SK-N-SH (cell line): ENCODE measurements around the gene PDLIM4.

ENCODE experiments used
- EP300 ChIP-seq, 2 experiments: IDR thresholded peaks; 2 replicates each; pipeline versions ENCODE4 v1.4.0 to v1.6.1; 2012; ENCODE audit warnings: borderline replicate concordance in 1 of 2, low read depth in 1 of 2, low read length in 1 of 2
- FOXM1 ChIP-seq: IDR thresholded peaks from 2 replicates; pipeline ENCODE4 v1.4.0; 2012; ENCODE audit warnings: low read depth, mild to moderate bottlenecking
- GATA2 ChIP-seq: sonication (generic); formaldehyde crosslinking; IDR thresholded peaks from 2 replicates; pipeline ENCODE4 v1.5.0; 2020; ENCODE audit warnings: mild to moderate bottlenecking, missing genetic modification reagents
- POLR2AphosphoS5 ChIP-seq: IDR thresholded peaks from 2 replicates; pipeline ENCODE4 v1.6.1; 2012; ENCODE audit warnings: low read depth, low read length
- RAD21 ChIP-seq: IDR thresholded peaks from 2 replicates; pipeline ENCODE4 v1.6.1; 2012; ENCODE audit warnings: mild to moderate bottlenecking, low read length
- TAF1 ChIP-seq: IDR thresholded peaks from 2 replicates; pipeline ENCODE4 v1.6.1; 2012; ENCODE audit warnings: low read depth, mild to moderate bottlenecking, low read length, moderate library complexity, borderline replicate concordance
- YY1 ChIP-seq: IDR thresholded peaks from 2 replicates; pipeline ENCODE4 v1.4.0; 2012; ENCODE audit warnings: low read depth, mild to moderate bottlenecking
- TF ChIP-seq, protein P1 (sequence below): fragments of 200-600 bp; sonication (generic); IDR thresholded peaks from 2 replicates; pipeline ENCODE4 v1.6.1; 2017; ENCODE audit warnings: antibody characterized with exemption, mild to moderate bottlenecking, moderate library complexity
- TF ChIP-seq, protein P2 (sequence below): fragments of 150-350 bp; IDR thresholded peaks from 2 replicates; pipeline ENCODE4 v1.6.1; 2017; ENCODE audit warnings: antibody characterized with exemption, low read length, low read depth, borderline replicate concordance

DNA sequence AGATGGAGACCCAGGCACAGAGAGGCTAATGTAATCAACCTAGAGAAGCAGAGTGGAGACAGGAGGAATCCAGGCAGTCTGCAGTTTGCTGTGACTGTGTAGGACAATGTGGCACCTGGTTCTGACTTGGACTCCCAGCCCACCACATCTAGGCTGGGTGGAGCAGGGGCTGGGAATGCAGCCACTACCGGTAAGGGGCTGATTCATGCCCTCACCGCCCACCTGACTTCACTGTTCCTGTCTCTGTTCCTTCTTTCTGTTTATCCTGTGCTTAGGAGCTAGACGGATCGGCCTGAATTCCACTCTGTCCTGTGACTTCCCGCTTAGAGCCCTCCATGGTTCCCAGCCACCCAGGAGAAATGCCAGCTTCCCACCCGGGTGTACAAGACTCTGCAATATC lies 2.6 kb downstream of the PDLIM4 start:
- TF ChIP-seq EP300 (IDR thresholded peaks at IDR 0.05; ENCODE audit: borderline replicate concordance in 1 of 2, low read depth in 1 of 2, low read length in 1 of 2) = no peak
- TF ChIP-seq, protein P1, sequence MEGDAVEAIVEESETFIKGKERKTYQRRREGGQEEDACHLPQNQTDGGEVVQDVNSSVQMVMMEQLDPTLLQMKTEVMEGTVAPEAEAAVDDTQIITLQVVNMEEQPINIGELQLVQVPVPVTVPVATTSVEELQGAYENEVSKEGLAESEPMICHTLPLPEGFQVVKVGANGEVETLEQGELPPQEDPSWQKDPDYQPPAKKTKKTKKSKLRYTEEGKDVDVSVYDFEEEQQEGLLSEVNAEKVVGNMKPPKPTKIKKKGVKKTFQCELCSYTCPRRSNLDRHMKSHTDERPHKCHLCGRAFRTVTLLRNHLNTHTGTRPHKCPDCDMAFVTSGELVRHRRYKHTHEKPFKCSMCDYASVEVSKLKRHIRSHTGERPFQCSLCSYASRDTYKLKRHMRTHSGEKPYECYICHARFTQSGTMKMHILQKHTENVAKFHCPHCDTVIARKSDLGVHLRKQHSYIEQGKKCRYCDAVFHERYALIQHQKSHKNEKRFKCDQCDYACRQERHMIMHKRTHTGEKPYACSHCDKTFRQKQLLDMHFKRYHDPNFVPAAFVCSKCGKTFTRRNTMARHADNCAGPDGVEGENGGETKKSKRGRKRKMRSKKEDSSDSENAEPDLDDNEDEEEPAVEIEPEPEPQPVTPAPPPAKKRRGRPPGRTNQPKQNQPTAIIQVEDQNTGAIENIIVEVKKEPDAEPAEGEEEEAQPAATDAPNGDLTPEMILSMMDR = no peak
- TF ChIP-seq FOXM1 = no peak
- no peak for TF ChIP-seq GATA2 (CRISPR knock-in tag)
- TF ChIP-seq, protein P2, sequence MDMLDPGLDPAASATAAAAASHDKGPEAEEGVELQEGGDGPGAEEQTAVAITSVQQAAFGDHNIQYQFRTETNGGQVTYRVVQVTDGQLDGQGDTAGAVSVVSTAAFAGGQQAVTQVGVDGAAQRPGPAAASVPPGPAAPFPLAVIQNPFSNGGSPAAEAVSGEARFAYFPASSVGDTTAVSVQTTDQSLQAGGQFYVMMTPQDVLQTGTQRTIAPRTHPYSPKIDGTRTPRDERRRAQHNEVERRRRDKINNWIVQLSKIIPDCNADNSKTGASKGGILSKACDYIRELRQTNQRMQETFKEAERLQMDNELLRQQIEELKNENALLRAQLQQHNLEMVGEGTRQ = no peak
- no peak for TF ChIP-seq TAF1
- TF ChIP-seq POLR2AphosphoS5 = no peak
- no peak for TF ChIP-seq RAD21
- TF ChIP-seq YY1 = no peak
